Fibroblast of lung (primary cell): ENCODE results near the gene MYH9. TPM values are rescaled to one million over a fixed set of nuclear protein-coding genes. Genes with fewer than 3 reads are reported as not detected.

ENCODE experiments used
- DNase-seq, 2 donors: peaks; one replicate each; pipeline versions ENCODE4 v3.0.0 to v3.0.0-alpha.2; 2010; ENCODE audit warnings: low read depth in 2 of 2
- H2AFZ ChIP-seq: 2 replicates; pipeline ENCODE4 v1.5.1; 2012; ENCODE audit warnings: low read length, control low read depth, inconsistent platforms
- H3K27ac ChIP-seq: 2 replicates; pipeline ENCODE4 v1.5.1; 2011; ENCODE audit warnings: low read length, control low read depth; ENCODE audit not compliant: insufficient read depth
- H3K27me3 ChIP-seq: 2 replicates; pipeline ENCODE4 v1.5.1; 2011; ENCODE audit warnings: mild to moderate bottlenecking, low read length; ENCODE audit not compliant: control insufficient read depth, insufficient read depth
- H3K36me3 ChIP-seq: 2 replicates; pipeline ENCODE4 v1.5.1; 2011; ENCODE audit warnings: low read length; ENCODE audit not compliant: control insufficient read depth, insufficient read depth
- H3K4me1 ChIP-seq: 2 replicates; pipeline ENCODE4 v1.5.1; 2011; ENCODE audit warnings: low read length; ENCODE audit not compliant: control insufficient read depth, insufficient read depth; ENCODE audit errors: extremely low read depth
- H3K4me2 ChIP-seq: 2 replicates; pipeline ENCODE4 v1.5.1; 2011; ENCODE audit warnings: low read length, control low read depth; ENCODE audit not compliant: insufficient read depth; ENCODE audit errors: extremely low read depth
- H3K4me3 ChIP-seq, 4 experiments: fragments of 200-600 bp in 1 of 4; sonication (generic) in 1 of 4; replicated peaks in 1 of 4; 2 replicates each; pipeline ENCODE4 v1.5.1; 2011 to 2016; ENCODE audit warnings: low read length in 4 of 4, low read depth in 3 of 4, mild to moderate bottlenecking in 3 of 4, control low read depth in 2 of 4, inconsistent platforms in 1 of 4, mixed read lengths in 1 of 4; ENCODE audit not compliant: insufficient read depth in 1 of 4; ENCODE audit errors: control extremely low read depth in 1 of 4
- H3K79me2 ChIP-seq: 2 replicates; pipeline ENCODE4 v1.5.1; 2012; ENCODE audit warnings: mild to moderate bottlenecking, low read length, inconsistent platforms; ENCODE audit not compliant: control insufficient read depth, insufficient read depth
- H3K9ac ChIP-seq: 2 replicates; pipeline ENCODE4 v1.5.1; 2011; ENCODE audit warnings: mild to moderate bottlenecking, low read length, control low read depth; ENCODE audit not compliant: insufficient read depth
- H3K9me3 ChIP-seq: 2 replicates; pipeline ENCODE4 v1.5.1; 2012; ENCODE audit warnings: low read depth, low read length; ENCODE audit not compliant: control insufficient read depth, insufficient read depth
- H4K20me1 ChIP-seq: 2 replicates; pipeline ENCODE4 v1.5.1; 2011; ENCODE audit warnings: low read length; ENCODE audit not compliant: control insufficient read depth, insufficient read depth; ENCODE audit errors: extremely low read depth
- EZH2 ChIP-seq: IDR thresholded peaks from 2 replicates; pipeline ENCODE4 v1.5.1; 2012; ENCODE audit warnings: low read length, control low read depth, mild to moderate bottlenecking; ENCODE audit errors: missing control alignments
- polyA plus RNA-seq, 2 donors: library from polyadenylated mRNA; depleted of rRNA in 1 of 2; stranded (reverse) in 1 of 2; unstranded in 1 of 2; fragments of >200 nt; gene quantifications; 2 replicates each; pipeline ENCODE4 v1.2.1, GENCODE V29; 2011 to 2012; ENCODE audit warnings: missing spikeins in 1 of 2
- total RNA-seq: library from RNA; depleted of rRNA; stranded (reverse); fragments of >200 nt; gene quantifications from 2 replicates; pipeline ENCODE4 v1.2.1, GENCODE V29; 2014
- TF ChIP-seq, protein P1 (sequence below), 2 donors: IDR thresholded peaks in 1 of 2; conservative IDR thresholded peaks in 1 of 2; 1 replicate in 1 of 2; 2 replicates in 1 of 2; pipeline ENCODE4 v1.5.1; 2011 to 2012; ENCODE audit warnings: low read length in 2 of 2, control low read depth in 1 of 2, inconsistent platforms in 1 of 2, low read depth in 1 of 2, mild to moderate bottlenecking in 1 of 2

The MYH9 gene
- total and polyA plus RNA-seq, 2 donors (not counting 1 experiment from before 2014, with no cell fraction given), result 677 to 796 TPM

DNA sequence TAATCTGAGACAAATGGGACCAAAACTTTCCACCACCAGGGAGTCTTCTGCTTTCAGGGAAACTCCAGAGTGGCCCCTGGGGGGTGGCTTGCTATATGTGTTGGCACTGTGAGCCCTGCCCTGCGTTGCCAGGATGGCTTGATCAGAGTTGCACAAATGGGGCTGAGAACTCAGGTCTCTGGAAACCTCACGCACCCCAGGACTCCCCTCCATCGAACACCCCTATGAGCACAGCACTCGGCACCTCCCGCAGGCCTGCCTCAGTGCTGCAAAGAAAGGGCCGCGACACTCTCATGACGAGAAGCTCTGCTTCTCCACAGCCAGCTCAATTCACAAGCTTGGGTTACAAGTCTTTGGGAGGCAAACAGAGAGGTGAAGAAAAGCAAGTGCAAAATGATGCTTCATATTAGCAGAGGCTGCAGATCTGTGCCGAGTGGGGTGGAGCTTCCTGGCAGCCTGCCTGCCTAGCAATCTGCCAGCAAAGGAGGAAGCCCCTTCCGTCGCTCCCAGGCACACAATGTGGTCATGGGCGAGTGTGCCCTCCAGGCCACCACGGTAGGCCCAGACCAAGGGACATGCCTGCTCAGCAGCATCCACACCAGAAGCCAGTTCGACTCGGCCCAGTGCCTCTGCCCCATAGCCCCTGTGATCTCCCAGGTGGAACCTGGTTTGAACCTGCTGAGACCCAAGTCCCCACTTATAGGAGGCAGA is 55.7 kb downstream of the MYH9 start:
- Histone ChIP-seq H3K27ac (peak overlapping the region; percentile 98), H3K36me3 (peaks cover 48% of the 10 kb centered on the region), H4K20me1 (no peaks in the 10 kb centered on the region), H3K27me3 (no peaks in the 10 kb centered on the region), H2AFZ (no peak overlapping the region), H3K79me2 (peaks cover 100% of the 10 kb centered on the region), H3K9me3 (no peaks in the 10 kb centered on the region), H3K9ac (peak overlapping the region; percentile 7), H3K4me2 (peak overlapping the region; percentile 48), H3K4me1 (peaks cover 95% of the 10 kb centered on the region), H3K4me3 (no peak overlapping the region)
- peak; percentile 60 to 70 for DNase-seq
- TF ChIP-seq, protein P1, sequence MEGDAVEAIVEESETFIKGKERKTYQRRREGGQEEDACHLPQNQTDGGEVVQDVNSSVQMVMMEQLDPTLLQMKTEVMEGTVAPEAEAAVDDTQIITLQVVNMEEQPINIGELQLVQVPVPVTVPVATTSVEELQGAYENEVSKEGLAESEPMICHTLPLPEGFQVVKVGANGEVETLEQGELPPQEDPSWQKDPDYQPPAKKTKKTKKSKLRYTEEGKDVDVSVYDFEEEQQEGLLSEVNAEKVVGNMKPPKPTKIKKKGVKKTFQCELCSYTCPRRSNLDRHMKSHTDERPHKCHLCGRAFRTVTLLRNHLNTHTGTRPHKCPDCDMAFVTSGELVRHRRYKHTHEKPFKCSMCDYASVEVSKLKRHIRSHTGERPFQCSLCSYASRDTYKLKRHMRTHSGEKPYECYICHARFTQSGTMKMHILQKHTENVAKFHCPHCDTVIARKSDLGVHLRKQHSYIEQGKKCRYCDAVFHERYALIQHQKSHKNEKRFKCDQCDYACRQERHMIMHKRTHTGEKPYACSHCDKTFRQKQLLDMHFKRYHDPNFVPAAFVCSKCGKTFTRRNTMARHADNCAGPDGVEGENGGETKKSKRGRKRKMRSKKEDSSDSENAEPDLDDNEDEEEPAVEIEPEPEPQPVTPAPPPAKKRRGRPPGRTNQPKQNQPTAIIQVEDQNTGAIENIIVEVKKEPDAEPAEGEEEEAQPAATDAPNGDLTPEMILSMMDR (conservative IDR thresholded peaks at IDR 0.05 in 1 of 2, IDR thresholded peaks at IDR 0.05 in 1 of 2; ENCODE audit: low read depth in 1 of 2, low read length in 2 of 2), result no peak
- TF ChIP-seq EZH2, result no peak

DNA sequence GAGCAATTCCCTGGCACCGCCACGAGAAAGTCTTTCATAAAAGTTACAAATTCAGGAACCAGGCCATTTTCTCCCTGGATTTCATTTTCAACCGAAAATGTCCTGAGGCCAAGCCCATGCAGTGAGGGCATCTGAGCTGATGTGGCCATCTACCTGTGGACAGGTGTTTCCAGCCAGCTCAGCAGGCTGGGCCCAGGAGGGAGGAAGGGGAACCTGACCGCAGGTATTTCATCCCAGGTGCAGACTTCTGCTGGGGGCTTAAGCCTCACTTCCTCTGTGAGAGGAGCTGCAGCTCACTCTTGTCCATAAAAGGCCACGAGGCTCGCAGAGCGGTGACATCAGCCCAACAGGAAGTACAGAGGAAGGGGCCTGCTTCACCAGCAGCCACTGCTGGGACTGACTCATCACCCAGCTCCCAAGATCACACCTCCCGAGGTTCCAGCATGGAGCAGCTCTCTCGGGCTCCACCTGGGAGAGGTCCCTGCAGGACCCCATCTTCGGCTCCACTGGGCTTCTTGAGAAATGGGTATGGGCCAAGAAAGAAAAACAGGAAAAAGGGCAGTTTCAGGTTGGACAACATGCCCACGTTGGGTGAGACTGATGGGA is 56.4 kb downstream of the MYH9 start:
- Histone ChIP-seq H2AFZ (no peak overlapping the region), H3K27ac (peak overlapping the region; percentile 98), H3K4me1 (peaks cover 94% of the 10 kb centered on the region), H3K4me3 (no peak overlapping the region), H3K9ac (peak overlapping the region; percentile 55), H3K27me3 (no peaks in the 10 kb centered on the region), H3K4me2 (peak overlapping the region; percentile 54), H3K79me2 (peaks cover 100% of the 10 kb centered on the region), H3K9me3 (no peaks in the 10 kb centered on the region), H4K20me1 (no peaks in the 10 kb centered on the region), H3K36me3 (peaks cover 43% of the 10 kb centered on the region)
- peak; percentile 94 to 98 for DNase-seq
- TF ChIP-seq, protein P1 (conservative IDR thresholded peaks at IDR 0.05 in 1 of 2, IDR thresholded peaks at IDR 0.05 in 1 of 2; ENCODE audit: low read depth in 1 of 2, low read length in 2 of 2), result no peak
- no peak for TF ChIP-seq EZH2

DNA sequence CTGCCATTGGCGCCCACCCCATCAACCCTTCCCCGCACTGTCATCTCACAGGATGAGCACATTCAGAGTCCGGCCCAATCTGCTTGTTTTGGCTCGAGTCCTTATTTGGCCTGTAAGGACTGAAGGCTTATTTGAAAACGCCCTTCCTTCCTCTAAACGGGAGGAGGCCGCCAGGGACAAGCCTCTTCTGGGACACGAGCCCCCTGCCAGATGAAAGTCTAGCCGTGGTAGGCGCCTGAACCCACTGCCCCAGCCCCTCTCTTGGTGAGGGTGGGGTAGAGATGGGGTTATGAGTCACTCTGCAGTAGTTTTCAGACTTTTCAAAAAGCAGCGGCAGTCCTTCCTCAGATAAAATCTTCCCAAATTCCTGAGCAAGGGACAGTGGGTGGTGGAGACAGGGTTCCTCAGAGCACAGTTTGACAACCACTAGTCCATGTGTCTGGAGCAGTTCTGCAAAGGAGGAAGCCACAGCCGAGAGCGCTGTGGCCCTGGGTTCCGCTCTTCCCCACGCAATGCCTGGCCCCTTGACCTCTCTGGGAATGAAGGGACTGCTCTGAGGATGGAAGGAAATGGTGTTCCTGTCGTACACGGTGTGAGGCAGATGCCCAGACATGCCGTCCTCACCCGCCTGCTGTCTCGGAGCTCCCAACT is 57.0 kb downstream of the MYH9 start:
- no peaks in the 10 kb centered on the region for H3K9me3 ChIP-seq
- H3K4me2 ChIP-seq, result peak overlapping the region; percentile 54
- H3K36me3 ChIP-seq, result peaks cover 45% of the 10 kb centered on the region
- no peak overlapping the region for H3K4me3 ChIP-seq
- H4K20me1 ChIP-seq, result no peaks in the 10 kb centered on the region
- H3K27me3 ChIP-seq, result no peaks in the 10 kb centered on the region
- peak overlapping the region; percentile 55 for H3K9ac ChIP-seq
- TF ChIP-seq, protein P1 (conservative IDR thresholded peaks at IDR 0.05 in 1 of 2, IDR thresholded peaks at IDR 0.05 in 1 of 2; ENCODE audit: low read depth in 1 of 2, low read length in 2 of 2), result no peak
- TF ChIP-seq EZH2, result no peak
- H3K27ac ChIP-seq, result peak overlapping the region; percentile 98
- peaks cover 100% of the 10 kb centered on the region for H3K79me2 ChIP-seq
- H3K4me1 ChIP-seq, result peaks cover 94% of the 10 kb centered on the region
- peak; percentile 77 to 83 for DNase-seq
- no peak overlapping the region for H2AFZ ChIP-seq
